ENCODE results near the gene CISH. TPM values are rescaled to one million over a fixed set of nuclear protein-coding genes. Genes with fewer than 3 reads are reported as not detected.

CISH gene
- total and polyA plus RNA-seq, 12 donors: 5.4 to 131 (median 23.1) TPM

- H3K27ac ChIP-seq: no peak overlapping the region
- 42 to 53% methylated on average over 3 of the region's 3 CpGs for WGBS, 2 donors
- no peaks in the 10 kb centered on the region for H3K27me3 ChIP-seq
- H3K4me3 ChIP-seq: no peak overlapping the region
- H3K36me3 ChIP-seq: no peaks in the 10 kb centered on the region
- DNase-seq (no peak), ATAC-seq (peak in 2 of 8 donors; percentile 3 to 15)
- TF ChIP-seq, protein P1, sequence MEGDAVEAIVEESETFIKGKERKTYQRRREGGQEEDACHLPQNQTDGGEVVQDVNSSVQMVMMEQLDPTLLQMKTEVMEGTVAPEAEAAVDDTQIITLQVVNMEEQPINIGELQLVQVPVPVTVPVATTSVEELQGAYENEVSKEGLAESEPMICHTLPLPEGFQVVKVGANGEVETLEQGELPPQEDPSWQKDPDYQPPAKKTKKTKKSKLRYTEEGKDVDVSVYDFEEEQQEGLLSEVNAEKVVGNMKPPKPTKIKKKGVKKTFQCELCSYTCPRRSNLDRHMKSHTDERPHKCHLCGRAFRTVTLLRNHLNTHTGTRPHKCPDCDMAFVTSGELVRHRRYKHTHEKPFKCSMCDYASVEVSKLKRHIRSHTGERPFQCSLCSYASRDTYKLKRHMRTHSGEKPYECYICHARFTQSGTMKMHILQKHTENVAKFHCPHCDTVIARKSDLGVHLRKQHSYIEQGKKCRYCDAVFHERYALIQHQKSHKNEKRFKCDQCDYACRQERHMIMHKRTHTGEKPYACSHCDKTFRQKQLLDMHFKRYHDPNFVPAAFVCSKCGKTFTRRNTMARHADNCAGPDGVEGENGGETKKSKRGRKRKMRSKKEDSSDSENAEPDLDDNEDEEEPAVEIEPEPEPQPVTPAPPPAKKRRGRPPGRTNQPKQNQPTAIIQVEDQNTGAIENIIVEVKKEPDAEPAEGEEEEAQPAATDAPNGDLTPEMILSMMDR (IDR thresholded peaks at IDR 0.05): no peak
- H3K9me3 ChIP-seq: no peaks in the 10 kb centered on the region
- H3K4me1 ChIP-seq: peaks cover 2 to 25% (median 10%) of the 10 kb centered on the region in 9 donors
- intact Hi-C loops (cut with DNase I): no loop called here
Measured at GRCh38 chr3:50655009-50655830, 43.6 kb upstream of the CISH start.

GRCh38 chr3:50653937-50654595, 42.5 kb upstream of the CISH start:
- Histone ChIP-seq H3K4me3 (no peak overlapping the region), H3K36me3 (peaks cover 0 to 3% (median 0%) of the 10 kb centered on the region in 9 donors), H3K27ac (no peak overlapping the region), H3K27me3 (no peaks in the 10 kb centered on the region), H3K4me1 (peaks cover 2 to 36% (median 18%) of the 10 kb centered on the region in 9 donors), H3K9me3 (no peaks in the 10 kb centered on the region)
- TF ChIP-seq, protein P1 (IDR thresholded peaks at IDR 0.05): no peak
- DNase-seq: no peak
- intact Hi-C loops (cut with DNase I): loop anchor here in 2 of 10 donors (5.0 kb wide), 1 partner anchor 37 kb away; the partner anchor contains the start of gene MAPKAPK3 (in 2 of the 2)
- WGBS, 2 donors: 63 to 73% methylated on average over 3 of the region's 3 CpGs
- ATAC-seq: peak in 1 of 8 donors; percentile 0

GRCh38 chr3:50652709-50653108, 41.1 kb upstream of the CISH start:
- DNase-seq (peak; percentile 37 to 52), ATAC-seq (peak in 7 of 8 donors; percentile 7 to 43 (median 26))
- WGBS, 2 donors: 60 to 65% methylated on average over 2 of the region's 2 CpGs
- H3K36me3 ChIP-seq: peaks cover 0 to 17% (median 6%) of the 10 kb centered on the region in 9 donors
- H3K27me3 ChIP-seq: no peaks in the 10 kb centered on the region
- no peak overlapping the region for H3K4me3 ChIP-seq
- peak overlapping the region in 6 of 10 donors; percentile 44 to 88 (median 64) for H3K27ac ChIP-seq
- H3K9me3 ChIP-seq: no peaks in the 10 kb centered on the region
- peaks cover 6 to 50% (median 31%) of the 10 kb centered on the region in 9 donors for H3K4me1 ChIP-seq
- intact Hi-C loops (cut with DNase I): loop anchor here in 3 of 10 donors (1.0 to 5.0 kb wide), 2 partner anchors 33 to 35 kb away; partner anchors contain the start of gene MAPKAPK3 (in 2 of the 3)
- TF ChIP-seq, protein P1 (IDR thresholded peaks at IDR 0.05): peak in 8 of 9 donors; percentile 28 to 64 (median 52)

- Histone ChIP-seq H3K27ac (peak overlapping the region in 7 of 10 donors; percentile 38 to 88 (median 64)), H3K36me3 (peaks cover 0 to 23% (median 12%) of the 10 kb centered on the region in 9 donors), H3K27me3 (no peaks in the 10 kb centered on the region), H3K4me1 (peaks cover 6 to 57% (median 34%) of the 10 kb centered on the region in 9 donors), H3K9me3 (no peaks in the 10 kb centered on the region), H3K4me3 (no peak overlapping the region)
- DNase-seq: peak in 1 of 2 donors; percentile 35
- TF ChIP-seq, protein P1 (IDR thresholded peaks at IDR 0.05): no peak
- intact Hi-C loops (cut with DNase I): loop anchor here in 4 of 10 donors (1.0 to 5.0 kb wide), 3 partner anchors 33 to 35 kb away; partner anchors contain the start of gene MAPKAPK3 (in 2 of the 4)
- ATAC-seq: no peak
- 40 to 46% methylated on average over 7 of the region's 7 CpGs for WGBS, 2 donors
Measured at GRCh38 chr3:50651920-50652529, 40.5 kb upstream of the CISH start.

Measured in heart right ventricle (tissue), 16 donors.